HEK293 (cell line): ENCODE results near the gene SNCG.
"Not testable (repeated sequence)": the region's sequence is repeated elsewhere in the genome, so short reads cannot be mapped to it uniquely, and the experiment has no call there.

ENCODE experiments used
- GLI2 ChIP-seq: fragments of 450-650 bp; formaldehyde crosslinking; IDR thresholded peaks from 2 replicates; pipeline ENCODE4; 2017; ENCODE audit warnings: missing biosample characterization, missing genetic modification characterization, low read depth, borderline replicate concordance
- RBAK ChIP-seq: fragments of 450-650 bp; formaldehyde crosslinking; IDR thresholded peaks from 2 replicates; pipeline ENCODE4 v1.5.1; 2016; ENCODE audit warnings: missing biosample characterization, missing genetic modification characterization
- ZBTB11 ChIP-seq: fragments of 450-650 bp; formaldehyde crosslinking; conservative IDR thresholded peaks from 2 replicates; pipeline ENCODE4 v1.5.1; 2016; ENCODE audit warnings: low read depth, missing biosample characterization, missing genetic modification characterization
- ZBTB7A ChIP-seq: fragments of 450-650 bp; formaldehyde crosslinking; IDR thresholded peaks from 2 replicates; pipeline ENCODE4 v1.5.1; 2016; ENCODE audit warnings: low read depth, missing biosample characterization, missing genetic modification characterization
- ZNF26 ChIP-seq: fragments of 450-650 bp; formaldehyde crosslinking; IDR thresholded peaks from 2 replicates; pipeline ENCODE4 v1.5.1; 2016; ENCODE audit warnings: missing biosample characterization, missing genetic modification characterization
- ZNF302 ChIP-seq: fragments of 450-650 bp; formaldehyde crosslinking; IDR thresholded peaks from 2 replicates; pipeline ENCODE4 v1.5.1; 2016; ENCODE audit warnings: missing biosample characterization, missing genetic modification characterization, low read depth
- ZNF416 ChIP-seq: fragments of 450-650 bp; formaldehyde crosslinking; IDR thresholded peaks from 2 replicates; pipeline ENCODE4 v1.5.1; 2016; ENCODE audit warnings: missing biosample characterization, missing genetic modification characterization
- ZNF785 ChIP-seq: fragments of 450-650 bp; formaldehyde crosslinking; IDR thresholded peaks from 2 replicates; pipeline ENCODE4 v1.5.1; 2016; ENCODE audit warnings: missing biosample characterization, missing genetic modification characterization
- ZNF791 ChIP-seq: fragments of 450-650 bp; formaldehyde crosslinking; IDR thresholded peaks from 2 replicates; pipeline ENCODE4 v1.5.1; 2016; ENCODE audit warnings: missing biosample characterization, missing genetic modification characterization
- TF ChIP-seq, protein P1 (sequence below): fragments of 450-650 bp; formaldehyde crosslinking; IDR thresholded peaks from 2 replicates; pipeline ENCODE4 v1.5.1; 2016; ENCODE audit warnings: missing biosample characterization, missing genetic modification characterization
- TF ChIP-seq, protein P2 (sequence below): fragments of 450-650 bp; formaldehyde crosslinking; IDR thresholded peaks from 2 replicates; pipeline ENCODE4 v1.5.1; 2016; ENCODE audit warnings: missing biosample characterization, missing genetic modification characterization

- not testable (repeated sequence) for TF ChIP-seq ZBTB7A (tag by site-specific recombination); ZNF785; GLI2 (tag by site-specific recombination); ZNF791 (tag by site-specific recombination); ZNF302 (tag by site-specific recombination); ZBTB11 (tag by site-specific recombination); ZNF416 (tag by site-specific recombination); RBAK (tag by site-specific recombination); ZNF26 (tag by site-specific recombination)
- TF ChIP-seq, protein P1, sequence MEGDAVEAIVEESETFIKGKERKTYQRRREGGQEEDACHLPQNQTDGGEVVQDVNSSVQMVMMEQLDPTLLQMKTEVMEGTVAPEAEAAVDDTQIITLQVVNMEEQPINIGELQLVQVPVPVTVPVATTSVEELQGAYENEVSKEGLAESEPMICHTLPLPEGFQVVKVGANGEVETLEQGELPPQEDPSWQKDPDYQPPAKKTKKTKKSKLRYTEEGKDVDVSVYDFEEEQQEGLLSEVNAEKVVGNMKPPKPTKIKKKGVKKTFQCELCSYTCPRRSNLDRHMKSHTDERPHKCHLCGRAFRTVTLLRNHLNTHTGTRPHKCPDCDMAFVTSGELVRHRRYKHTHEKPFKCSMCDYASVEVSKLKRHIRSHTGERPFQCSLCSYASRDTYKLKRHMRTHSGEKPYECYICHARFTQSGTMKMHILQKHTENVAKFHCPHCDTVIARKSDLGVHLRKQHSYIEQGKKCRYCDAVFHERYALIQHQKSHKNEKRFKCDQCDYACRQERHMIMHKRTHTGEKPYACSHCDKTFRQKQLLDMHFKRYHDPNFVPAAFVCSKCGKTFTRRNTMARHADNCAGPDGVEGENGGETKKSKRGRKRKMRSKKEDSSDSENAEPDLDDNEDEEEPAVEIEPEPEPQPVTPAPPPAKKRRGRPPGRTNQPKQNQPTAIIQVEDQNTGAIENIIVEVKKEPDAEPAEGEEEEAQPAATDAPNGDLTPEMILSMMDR (tag by site-specific recombination): not testable (repeated sequence)
- TF ChIP-seq, protein P2, sequence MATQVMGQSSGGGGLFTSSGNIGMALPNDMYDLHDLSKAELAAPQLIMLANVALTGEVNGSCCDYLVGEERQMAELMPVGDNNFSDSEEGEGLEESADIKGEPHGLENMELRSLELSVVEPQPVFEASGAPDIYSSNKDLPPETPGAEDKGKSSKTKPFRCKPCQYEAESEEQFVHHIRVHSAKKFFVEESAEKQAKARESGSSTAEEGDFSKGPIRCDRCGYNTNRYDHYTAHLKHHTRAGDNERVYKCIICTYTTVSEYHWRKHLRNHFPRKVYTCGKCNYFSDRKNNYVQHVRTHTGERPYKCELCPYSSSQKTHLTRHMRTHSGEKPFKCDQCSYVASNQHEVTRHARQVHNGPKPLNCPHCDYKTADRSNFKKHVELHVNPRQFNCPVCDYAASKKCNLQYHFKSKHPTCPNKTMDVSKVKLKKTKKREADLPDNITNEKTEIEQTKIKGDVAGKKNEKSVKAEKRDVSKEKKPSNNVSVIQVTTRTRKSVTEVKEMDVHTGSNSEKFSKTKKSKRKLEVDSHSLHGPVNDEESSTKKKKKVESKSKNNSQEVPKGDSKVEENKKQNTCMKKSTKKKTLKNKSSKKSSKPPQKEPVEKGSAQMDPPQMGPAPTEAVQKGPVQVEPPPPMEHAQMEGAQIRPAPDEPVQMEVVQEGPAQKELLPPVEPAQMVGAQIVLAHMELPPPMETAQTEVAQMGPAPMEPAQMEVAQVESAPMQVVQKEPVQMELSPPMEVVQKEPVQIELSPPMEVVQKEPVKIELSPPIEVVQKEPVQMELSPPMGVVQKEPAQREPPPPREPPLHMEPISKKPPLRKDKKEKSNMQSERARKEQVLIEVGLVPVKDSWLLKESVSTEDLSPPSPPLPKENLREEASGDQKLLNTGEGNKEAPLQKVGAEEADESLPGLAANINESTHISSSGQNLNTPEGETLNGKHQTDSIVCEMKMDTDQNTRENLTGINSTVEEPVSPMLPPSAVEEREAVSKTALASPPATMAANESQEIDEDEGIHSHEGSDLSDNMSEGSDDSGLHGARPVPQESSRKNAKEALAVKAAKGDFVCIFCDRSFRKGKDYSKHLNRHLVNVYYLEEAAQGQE (tag by site-specific recombination): not testable (repeated sequence)
Measured at GRCh38 chr10:86952697-86953096, 5.7 kb upstream of the SNCG start.
